ENCODE measurements around the gene POU3F1. TPM values are rescaled to one million over a fixed set of nuclear protein-coding genes. Genes with fewer than 3 reads are reported as not detected.
A peak's percentile ranks its signal among the peaks of the same experiment; 100 is the strongest.

POU3F1 gene
- total RNA-seq, 1 donor from 2014 or later: 0.45 TPM

GRCh38 chr1:38027201-38028104 lies 19.1 kb downstream of the POU3F1 start:
- DNase-seq (ENCODE audit: low spot score in 2 of 2, unreplicated experiment in 2 of 2): no peak
- Mint-ChIP-seq H3K4me1 (peaks cover 45% of the 10 kb centered on the region), H3K27ac (peak overlapping the region; percentile 30), H3K9me3 (no peaks in the 10 kb centered on the region), H3K27me3 (ENCODE audit: low read depth) (no peaks in the 10 kb centered on the region), H3K4me3 (no peak overlapping the region), H3K36me3 (peaks cover 21% of the 10 kb centered on the region)
- TF ChIP-seq CTCF (IDR thresholded peaks at IDR 0.05; ENCODE audit: unreplicated experiment): no peak

- peak; percentile 66 for TF ChIP-seq CTCF (IDR thresholded peaks at IDR 0.05; ENCODE audit: unreplicated experiment)
Observed at GRCh38 chr1:38026592-38027200, 19.9 kb downstream of the POU3F1 start.

GRCh38 chr1:38025664-38026063 lies 20.9 kb downstream of the POU3F1 start:
- TF ChIP-seq CTCF (IDR thresholded peaks at IDR 0.05; ENCODE audit: unreplicated experiment): no peak
- H3K27me3 Mint-ChIP-seq (ENCODE audit: low read depth): no peaks in the 10 kb centered on the region
- H3K9me3 Mint-ChIP-seq: no peaks in the 10 kb centered on the region
- H3K4me3 Mint-ChIP-seq: no peak overlapping the region
- peaks cover 38% of the 10 kb centered on the region for H3K4me1 Mint-ChIP-seq
- DNase-seq (ENCODE audit: low spot score in 2 of 2, unreplicated experiment in 2 of 2): no peak
- H3K27ac Mint-ChIP-seq: no peak overlapping the region
- peaks cover 29% of the 10 kb centered on the region for H3K36me3 Mint-ChIP-seq

More at GRCh38 chr1:38026592-38027200, 19.9 kb downstream of the POU3F1 start:
- no peaks in the 10 kb centered on the region for H3K27me3 Mint-ChIP-seq (ENCODE audit: low read depth)
- no peak overlapping the region for H3K4me3 Mint-ChIP-seq
- DNase-seq (ENCODE audit: low spot score in 2 of 2, unreplicated experiment in 2 of 2): peak in 1 of 2 experiments; percentile 72
- H3K4me1 Mint-ChIP-seq: peaks cover 45% of the 10 kb centered on the region
- H3K36me3 Mint-ChIP-seq: peaks cover 25% of the 10 kb centered on the region
- H3K27ac Mint-ChIP-seq: no peak overlapping the region
- no peaks in the 10 kb centered on the region for H3K9me3 Mint-ChIP-seq

- Mint-ChIP-seq H3K27me3 (ENCODE audit: low read depth) (no peaks in the 10 kb centered on the region), H3K36me3 (peaks cover 33% of the 10 kb centered on the region), H3K9me3 (no peaks in the 10 kb centered on the region), H3K4me1 (peaks cover 34% of the 10 kb centered on the region), H3K4me3 (no peak overlapping the region), H3K27ac (no peak overlapping the region)
- DNase-seq (ENCODE audit: low spot score in 2 of 2, unreplicated experiment in 2 of 2): no peak
- TF ChIP-seq CTCF (IDR thresholded peaks at IDR 0.05; ENCODE audit: unreplicated experiment): no peak
Observed at GRCh38 chr1:38025233-38025632, 21.4 kb downstream of the POU3F1 start.

- peaks cover 39% of the 10 kb centered on the region for H3K36me3 Mint-ChIP-seq
- no peak for DNase-seq (ENCODE audit: low spot score in 2 of 2, unreplicated experiment in 2 of 2)
- H3K9me3 Mint-ChIP-seq: no peaks in the 10 kb centered on the region
- H3K27me3 Mint-ChIP-seq (ENCODE audit: low read depth): no peaks in the 10 kb centered on the region
- peaks cover 12% of the 10 kb centered on the region for H3K4me1 Mint-ChIP-seq
- no peak overlapping the region for H3K4me3 Mint-ChIP-seq
- TF ChIP-seq CTCF (IDR thresholded peaks at IDR 0.05; ENCODE audit: unreplicated experiment): no peak
- H3K27ac Mint-ChIP-seq: no peak overlapping the region
Observed at GRCh38 chr1:38022810-38023209, 23.8 kb downstream of the POU3F1 start.

Data from mesothelial cell of epicardium (in vitro differentiated cells).